ENCODE results near the gene CDK11B. TPM values are rescaled to one million over a fixed set of nuclear protein-coding genes. Genes with fewer than 3 reads are reported as not detected.
"Not testable (repeated sequence)": the region's sequence is repeated elsewhere in the genome, so short reads cannot be mapped to it uniquely, and the experiment has no call there.

CDK11B gene
- total RNA-seq = 24.3 TPM
- long read RNA-seq, transcript CDK11B-203 (20 exons, 2,998 nt) = major isoform, 6 of 22 reads
- long read RNA-seq, partial matches to known transcripts = 9 of 22 reads
- long read RNA-seq, other reads (novel, unspliced or antisense) = 6 of 22 reads

DNA sequence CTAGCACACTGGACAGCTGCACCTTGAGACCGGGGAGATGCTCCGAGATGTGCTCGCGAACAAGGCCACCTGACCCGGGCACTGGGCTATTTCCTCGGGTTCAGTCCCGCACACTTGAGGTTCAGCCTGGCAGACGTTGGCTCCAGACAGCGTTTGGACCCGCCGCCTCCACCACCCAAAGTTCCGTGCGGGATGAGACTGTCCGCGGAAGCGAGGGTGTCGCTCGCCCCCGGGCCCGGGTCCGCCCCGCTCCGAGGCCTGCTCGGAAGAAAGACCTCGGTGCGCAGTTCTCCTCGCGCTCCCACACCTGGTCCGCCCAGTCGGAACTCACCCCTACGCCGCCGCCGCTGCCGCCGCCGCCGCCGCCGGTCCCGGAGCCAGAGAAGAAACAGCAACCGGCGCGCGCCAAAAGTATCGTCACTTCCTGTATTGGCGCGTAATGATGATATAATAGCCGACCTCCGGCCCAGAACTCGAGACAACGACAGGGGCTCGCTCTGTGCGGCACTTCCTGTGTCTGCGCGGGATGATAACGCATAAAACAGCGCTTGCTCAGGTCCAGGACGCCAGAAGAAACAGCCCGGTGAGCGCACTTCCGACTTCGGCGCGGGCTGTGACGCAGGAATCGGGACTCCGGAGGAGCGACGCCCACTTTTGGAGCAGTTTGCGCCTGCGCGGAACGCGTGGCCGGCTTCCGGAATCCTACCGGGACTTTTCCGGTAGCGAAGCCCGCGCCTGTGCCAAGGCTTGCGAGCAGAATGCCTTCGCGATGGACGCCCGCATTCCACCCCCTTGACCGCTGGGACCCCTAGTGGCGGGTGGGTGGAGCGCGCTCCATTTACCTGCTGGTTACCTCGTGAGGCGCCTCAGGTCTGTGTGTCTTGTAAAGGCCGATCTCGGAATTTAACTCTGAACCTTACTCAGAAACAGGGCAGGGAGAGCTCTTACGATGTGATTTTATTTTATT lies at the start of gene CDK11B:
Gene CDK11B (minus strand): TSS at position 422 of the 967 bp plus-strand sequence. CDS start 1,519 bp downstream, outside the sequence.
- Histone ChIP-seq H3K36me3 (peaks cover 33% of the 10 kb centered on the region), H3K4me1 (peaks cover 13% of the 10 kb centered on the region), H3K27ac (replicated peaks) (peak within 1 kb of the TSS; percentile 99), H3K4me3 (peak within 1 kb of the TSS; percentile 85)
- H3K9me3 ChIP-seq (replicated peaks); H3K27me3 ChIP-seq (ENCODE audit: low read depth); intact Hi-C loops (cut with micrococcal nuclease): not testable (repeated sequence)
- TF ChIP-seq CTCF (IDR thresholded peaks at IDR 0.05; ENCODE audit: borderline replicate concordance) = peak; percentile 51
- peak; percentile 91 for DNase-seq

- H3K36me3 ChIP-seq = peaks cover 26% of the 10 kb centered on the region
- H3K27ac ChIP-seq (replicated peaks); intact Hi-C loops (cut with micrococcal nuclease); DNase-seq; H3K4me3 ChIP-seq; H3K4me1 ChIP-seq; H3K9me3 ChIP-seq (replicated peaks); H3K27me3 ChIP-seq (ENCODE audit: low read depth): not testable (repeated sequence)
Observed at GRCh38 chr1:1707897-1708296, 49.1 kb upstream of the CDK11B start.

DNA sequence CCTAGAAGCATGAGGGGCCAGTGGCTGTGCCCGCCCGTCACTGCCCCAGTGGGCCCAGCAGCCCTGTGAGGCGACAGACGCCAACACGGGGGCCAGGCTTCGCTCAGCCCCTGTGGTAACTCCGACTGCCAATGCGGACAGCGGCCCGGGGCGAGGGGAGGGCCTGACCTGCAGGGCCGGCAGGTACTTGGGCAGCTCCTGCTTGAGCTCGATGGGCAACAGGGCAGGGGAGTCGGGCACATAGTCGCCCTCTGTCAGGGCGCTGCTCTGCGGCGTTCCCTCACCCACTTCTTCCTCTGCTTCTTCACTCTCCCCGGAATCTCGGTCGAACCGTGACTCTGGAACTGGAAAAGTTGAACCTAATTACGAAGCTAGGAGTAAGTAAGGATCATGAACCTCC lies 48.4 kb upstream of the CDK11B start:
- DNase-seq = not testable (repeated sequence)

GRCh38 chr1:1705623-1706022 lies 46.8 kb upstream of the CDK11B start:
- H3K27ac ChIP-seq (replicated peaks); intact Hi-C loops (cut with micrococcal nuclease); H3K9me3 ChIP-seq (replicated peaks); H3K4me1 ChIP-seq; H3K4me3 ChIP-seq; H3K27me3 ChIP-seq (ENCODE audit: low read depth); DNase-seq: not testable (repeated sequence)
- peaks cover 26% of the 10 kb centered on the region for H3K36me3 ChIP-seq

More for the DNA sequence above, 48.4 kb upstream of the CDK11B start:
- H3K4me1 ChIP-seq; intact Hi-C loops (cut with micrococcal nuclease); H3K27me3 ChIP-seq (ENCODE audit: low read depth); H3K27ac ChIP-seq (replicated peaks); H3K9me3 ChIP-seq (replicated peaks); H3K4me3 ChIP-seq: not testable (repeated sequence)
- H3K36me3 ChIP-seq = peaks cover 26% of the 10 kb centered on the region

- H3K27ac ChIP-seq (replicated peaks); intact Hi-C loops (cut with micrococcal nuclease); H3K9me3 ChIP-seq (replicated peaks); H3K27me3 ChIP-seq (ENCODE audit: low read depth); H3K4me1 ChIP-seq; DNase-seq; H3K4me3 ChIP-seq: not testable (repeated sequence)
- peaks cover 26% of the 10 kb centered on the region for H3K36me3 ChIP-seq
Observed at GRCh38 chr1:1704284-1704957, 45.6 kb upstream of the CDK11B start.

- Histone ChIP-seq H3K27me3 (ENCODE audit: low read depth) (no peaks in the 10 kb centered on the region), H3K4me3 (no peak overlapping the region), H3K36me3 (peaks cover 26% of the 10 kb centered on the region), H3K27ac (replicated peaks) (no peak overlapping the region), H3K4me1 (no peaks in the 10 kb centered on the region), H3K9me3 (replicated peaks) (no peaks in the 10 kb centered on the region)
- intact Hi-C loops (cut with micrococcal nuclease) = no loop called here
- no peak for TF ChIP-seq CTCF (IDR thresholded peaks at IDR 0.05; ENCODE audit: borderline replicate concordance)
- DNase-seq = peak; percentile 9
Observed at GRCh38 chr1:1703796-1704195, 45.0 kb upstream of the CDK11B start.

- H3K27me3 ChIP-seq (ENCODE audit: low read depth); H3K4me1 ChIP-seq; DNase-seq; H3K9me3 ChIP-seq (replicated peaks); intact Hi-C loops (cut with micrococcal nuclease); H3K4me3 ChIP-seq; H3K27ac ChIP-seq (replicated peaks): not testable (repeated sequence)
- peaks cover 23% of the 10 kb centered on the region for H3K36me3 ChIP-seq
Observed at GRCh38 chr1:1702506-1702905, 43.7 kb upstream of the CDK11B start.

- intact Hi-C loops (cut with micrococcal nuclease); H3K4me3 ChIP-seq: not testable (repeated sequence)
Observed at GRCh38 chr1:1700557-1700956, 41.8 kb upstream of the CDK11B start.

GRCh38 chr1:1700067-1700466 lies 41.3 kb upstream of the CDK11B start:
- H3K9me3 ChIP-seq (replicated peaks); H3K4me1 ChIP-seq; DNase-seq: not testable (repeated sequence)

More at GRCh38 chr1:1700557-1700956, 41.8 kb upstream of the CDK11B start:
- not testable (repeated sequence) for H3K9me3 ChIP-seq (replicated peaks); H3K27me3 ChIP-seq (ENCODE audit: low read depth); DNase-seq; H3K4me1 ChIP-seq; H3K27ac ChIP-seq (replicated peaks)
- H3K36me3 ChIP-seq = peaks cover 15% of the 10 kb centered on the region

GRCh38 chr1:1699061-1699460 lies 40.3 kb upstream of the CDK11B start:
- DNase-seq = peak; percentile 5
- not testable (repeated sequence) for H3K4me3 ChIP-seq

More at GRCh38 chr1:1700067-1700466, 41.3 kb upstream of the CDK11B start:
- H3K4me3 ChIP-seq; H3K27me3 ChIP-seq (ENCODE audit: low read depth); H3K27ac ChIP-seq (replicated peaks); intact Hi-C loops (cut with micrococcal nuclease): not testable (repeated sequence)
- peaks cover 15% of the 10 kb centered on the region for H3K36me3 ChIP-seq

More at GRCh38 chr1:1699061-1699460, 40.3 kb upstream of the CDK11B start:
- H3K27ac ChIP-seq (replicated peaks); H3K27me3 ChIP-seq (ENCODE audit: low read depth); H3K36me3 ChIP-seq; intact Hi-C loops (cut with micrococcal nuclease); H3K9me3 ChIP-seq (replicated peaks); H3K4me1 ChIP-seq: not testable (repeated sequence)

Data from left ventricle myocardium inferior (tissue), 1 donor.